GM19438 (cell line): Measurements from ENCODE around the gene NDUFB11.

Source experiments
- ATAC-seq: cut with Tn5 transposase; IDR thresholded peaks from one replicate; pipeline ENCODE4 v1.9.1; 2021; ENCODE audit warnings: low read depth; ENCODE audit not compliant: unreplicated experiment

Gene NDUFB11

DNA sequence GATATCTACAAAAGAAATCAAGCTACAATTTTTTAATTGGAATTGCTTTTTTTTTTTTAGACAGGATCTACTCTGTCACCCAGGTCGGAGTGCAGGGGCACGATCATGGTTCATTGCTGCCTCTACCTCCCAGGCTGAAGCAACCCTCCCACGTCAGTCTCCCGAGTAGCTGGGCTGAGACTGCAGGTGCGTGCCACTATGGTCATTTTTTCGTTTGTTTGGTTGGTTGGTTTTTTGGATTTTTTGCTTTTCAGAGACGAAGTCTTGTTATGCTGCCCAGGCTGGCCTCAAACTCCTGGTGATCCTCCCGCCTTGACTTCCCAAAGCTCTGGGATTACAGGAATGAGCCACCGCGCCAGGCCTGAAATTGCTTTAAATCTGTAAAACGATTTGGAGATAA, 50.6 kb downstream of the NDUFB11 start:
- ATAC-seq, result no peak

DNA sequence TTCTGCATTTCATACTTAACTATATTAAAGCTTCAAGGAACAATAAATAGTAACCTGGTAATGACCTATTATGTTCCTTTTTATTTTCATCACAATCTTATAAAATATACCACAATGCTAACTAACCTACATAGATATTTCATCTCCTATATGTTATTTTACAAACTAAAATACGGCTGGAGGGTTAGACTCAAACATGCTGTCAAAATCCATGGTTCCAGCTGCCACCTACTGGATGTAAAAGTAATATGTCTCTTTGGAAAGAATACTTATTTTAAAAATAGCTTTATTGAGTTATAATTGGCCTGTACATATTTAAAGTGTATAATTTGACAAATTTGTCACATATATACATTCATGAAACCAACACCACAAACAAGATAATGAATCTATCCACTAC, 51.3 kb downstream of the NDUFB11 start:
- ATAC-seq, result no peak
